Esophagus squamous epithelium (tissue), 5 donors: Measurements from ENCODE around the gene ADAMTS12. TPM values are rescaled to one million over a fixed set of nuclear protein-coding genes. Genes with fewer than 3 reads are reported as not detected.

Experiments used
- DNase-seq: peaks from one replicate; lab custom pipeline; 2025; lab: John Stamatoyannopoulos, UW
- H3K27ac ChIP-seq, 4 donors: fragments of 200-600 bp; sonication (generic); one replicate each; pipeline ENCODE4 v1.5.1; 2016 to 2019; ENCODE audit warnings: mild to moderate bottlenecking in 1 of 4
- H3K27me3 ChIP-seq, 4 donors: fragments of 200-600 bp; sonication (generic); 1 replicate in 3 of 4; 2 replicates in 1 of 4; pipeline versions ENCODE4 v1.5.1 to v1.6.0; 2017 to 2021; ENCODE audit warnings: antibody characterized with exemption in 1 of 4
- H3K36me3 ChIP-seq, 3 donors: fragments of 200-600 bp; sonication (generic); one replicate each; pipeline ENCODE4 v1.5.1; 2016 to 2019
- H3K4me1 ChIP-seq, 3 donors: fragments of 200-600 bp; sonication (generic); one replicate each; pipeline ENCODE4 v1.5.1; 2017 to 2019
- H3K4me3 ChIP-seq, 4 donors: fragments of 200-600 bp; sonication (generic); 1 replicate in 3 of 4; 2 replicates in 1 of 4; pipeline ENCODE4 v1.5.1; 2016 to 2019; ENCODE audit warnings: mild to moderate bottlenecking in 2 of 4, moderate library complexity in 1 of 4
- H3K9me3 ChIP-seq, 3 donors: fragments of 200-600 bp; sonication (generic); one replicate each; pipeline ENCODE4 v1.5.1; 2016 to 2019
- POLR2A ChIP-seq, 4 donors: fragments of 450-650 bp; IDR thresholded peaks; one replicate each; pipeline ENCODE4 v1.6.1; 2017; ENCODE audit warnings: antibody characterized with exemption in 4 of 4, mild to moderate bottlenecking in 4 of 4, moderate library complexity in 3 of 4
- WGBS, 2 donors: methylation state at CpG; one replicate each; pipeline ENCODE4 v1.1.5; 2018; 5-methylcytosine and 5-hydroxymethylcytosine counted together
- intact Hi-C: fragments of 100-400 bp; cut with DNase I; formaldehyde crosslinking; loops from one replicate; pipeline ENCODE4 v1.15.0; 2022
- total RNA-seq, 4 donors: library from RNA; depleted of rRNA; stranded (reverse); fragments of >200 nt; gene quantifications; one replicate each; pipeline ENCODE4 v1.1.0, GENCODE V29; 2016
- TF ChIP-seq, protein P1 (sequence below), 6 experiments: fragments of 450-650 bp in 4 of 6; fragments of 200-600 bp in 2 of 6; sonication (generic) in 2 of 6; IDR thresholded peaks; one replicate each; pipeline ENCODE4 v1.5.1; 2016 to 2019; ENCODE audit warnings: antibody characterized with exemption in 6 of 6, mild to moderate bottlenecking in 4 of 6, moderate library complexity in 4 of 6
- donor health status: DM: yes; HTN: yes; CAD: no.

ADAMTS12 gene
- total RNA-seq, 4 donors from 2014 or later: 0.73 to 1.3 (median 0.76) TPM; not detected in 1

DNA sequence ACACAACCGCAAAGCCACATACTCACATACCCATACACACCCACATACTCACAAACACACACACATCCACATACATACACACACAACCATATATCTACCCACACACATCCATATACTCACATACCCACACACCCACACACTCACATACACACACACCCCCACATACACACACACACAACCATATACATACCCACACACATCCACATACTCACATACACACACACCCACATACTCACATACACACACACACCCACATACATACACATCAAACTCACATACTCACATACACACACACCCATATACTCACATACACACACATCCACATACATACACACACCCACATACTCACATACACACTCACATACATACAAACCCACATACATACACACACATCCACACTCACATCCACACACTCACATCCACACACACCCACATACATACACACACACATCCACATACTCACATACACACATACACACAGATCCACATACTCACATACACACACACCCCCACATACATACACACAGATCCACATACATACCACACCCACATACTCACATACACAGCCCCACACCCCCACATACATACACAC lies 220.0 kb downstream of the ADAMTS12 start:
- no peak overlapping the region for H3K4me3 ChIP-seq
- no peaks in the 10 kb centered on the region for H3K27me3 ChIP-seq
- no peaks in the 10 kb centered on the region for H3K9me3 ChIP-seq
- H3K27ac ChIP-seq: no peak overlapping the region
- no peak for DNase-seq
- intact Hi-C loops: no loop called here
- H3K36me3 ChIP-seq: no peaks in the 10 kb centered on the region
- TF ChIP-seq, protein P1, sequence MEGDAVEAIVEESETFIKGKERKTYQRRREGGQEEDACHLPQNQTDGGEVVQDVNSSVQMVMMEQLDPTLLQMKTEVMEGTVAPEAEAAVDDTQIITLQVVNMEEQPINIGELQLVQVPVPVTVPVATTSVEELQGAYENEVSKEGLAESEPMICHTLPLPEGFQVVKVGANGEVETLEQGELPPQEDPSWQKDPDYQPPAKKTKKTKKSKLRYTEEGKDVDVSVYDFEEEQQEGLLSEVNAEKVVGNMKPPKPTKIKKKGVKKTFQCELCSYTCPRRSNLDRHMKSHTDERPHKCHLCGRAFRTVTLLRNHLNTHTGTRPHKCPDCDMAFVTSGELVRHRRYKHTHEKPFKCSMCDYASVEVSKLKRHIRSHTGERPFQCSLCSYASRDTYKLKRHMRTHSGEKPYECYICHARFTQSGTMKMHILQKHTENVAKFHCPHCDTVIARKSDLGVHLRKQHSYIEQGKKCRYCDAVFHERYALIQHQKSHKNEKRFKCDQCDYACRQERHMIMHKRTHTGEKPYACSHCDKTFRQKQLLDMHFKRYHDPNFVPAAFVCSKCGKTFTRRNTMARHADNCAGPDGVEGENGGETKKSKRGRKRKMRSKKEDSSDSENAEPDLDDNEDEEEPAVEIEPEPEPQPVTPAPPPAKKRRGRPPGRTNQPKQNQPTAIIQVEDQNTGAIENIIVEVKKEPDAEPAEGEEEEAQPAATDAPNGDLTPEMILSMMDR (IDR thresholded peaks at IDR 0.05): no peak
- no peak for TF ChIP-seq POLR2A (IDR thresholded peaks at IDR 0.05)
- 90 to 100% methylated on average over 1 of the region's 1 CpG for WGBS, 2 donors
- H3K4me1 ChIP-seq: no peaks in the 10 kb centered on the region

DNA sequence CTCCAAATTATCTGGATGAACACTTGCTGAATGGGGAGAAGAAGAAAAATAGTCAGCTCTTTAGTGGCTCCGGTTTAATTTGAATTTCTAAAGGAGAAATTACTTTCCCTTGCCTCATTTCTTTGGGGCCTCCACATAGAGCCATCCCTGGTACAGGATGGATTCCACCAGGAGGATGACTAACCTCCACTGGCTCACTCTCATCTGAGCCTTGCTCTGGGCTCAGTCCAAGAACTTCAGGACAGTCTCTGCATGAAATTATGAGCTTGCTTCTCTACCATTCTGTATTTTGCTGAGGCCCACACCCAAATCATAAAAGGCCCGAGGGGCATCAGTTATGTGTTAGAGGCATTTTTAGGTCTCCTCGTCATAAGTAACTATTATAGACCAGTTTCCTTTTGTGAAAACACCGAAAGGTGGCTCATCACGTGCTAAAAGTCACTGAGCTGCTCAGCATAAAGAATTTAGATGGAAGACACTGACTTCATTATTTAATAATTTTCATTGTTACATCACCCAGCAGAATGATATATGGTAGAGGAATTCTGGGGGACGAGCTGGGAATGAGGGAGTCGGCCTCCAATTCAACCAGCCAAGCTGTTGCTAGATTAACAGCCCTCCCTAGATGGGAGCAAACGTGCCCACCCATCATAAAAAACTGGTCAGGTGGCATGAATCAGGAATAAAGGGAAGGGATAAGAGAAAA lies 228.9 kb downstream of the ADAMTS12 start:
- H3K27me3 ChIP-seq: no peaks in the 10 kb centered on the region
- WGBS, 2 donors: 75% methylated on average over 8 of the region's 8 CpGs
- H3K4me1 ChIP-seq: no peaks in the 10 kb centered on the region
- no peaks in the 10 kb centered on the region for H3K36me3 ChIP-seq
- no peak overlapping the region for H3K4me3 ChIP-seq
- no peak for DNase-seq
- intact Hi-C loops: no loop called here
- no peaks in the 10 kb centered on the region for H3K9me3 ChIP-seq
- no peak overlapping the region for H3K27ac ChIP-seq
- TF ChIP-seq POLR2A (IDR thresholded peaks at IDR 0.05): no peak

DNA sequence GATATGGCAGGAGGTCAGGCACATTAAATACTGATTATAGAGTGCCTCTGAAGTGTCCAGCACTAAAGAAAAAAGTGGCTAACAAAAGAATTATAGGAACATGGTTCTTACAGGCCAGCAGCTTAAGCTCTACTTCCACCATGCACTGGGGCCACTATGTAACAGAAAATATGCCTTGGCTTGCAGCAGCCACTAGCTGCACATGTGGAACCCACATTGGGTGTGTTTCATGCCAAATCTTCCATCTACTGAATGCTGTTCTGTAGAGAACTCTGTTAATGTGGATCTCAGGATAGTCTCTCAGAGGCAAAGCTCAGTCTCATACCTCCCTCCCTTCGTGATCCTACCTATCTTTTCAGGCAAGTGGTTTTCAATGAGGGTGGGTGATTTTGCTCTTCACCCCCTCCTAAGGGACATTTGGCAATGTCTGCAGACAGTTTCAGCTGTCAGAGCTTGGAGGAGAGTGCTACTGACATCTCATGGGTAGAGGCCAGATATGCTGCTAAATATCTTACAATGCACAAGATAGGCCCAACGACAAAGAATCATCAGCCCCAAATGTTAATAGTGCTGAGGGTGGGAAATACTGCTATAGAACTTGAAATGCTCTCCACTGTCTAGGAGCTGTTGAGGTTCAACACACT lies 232.1 kb downstream of the ADAMTS12 start:
- DNase-seq: no peak
- 79 to 89% methylated on average over 2 of the region's 2 CpGs for WGBS, 2 donors
- H3K27me3 ChIP-seq: no peaks in the 10 kb centered on the region
- no peaks in the 10 kb centered on the region for H3K36me3 ChIP-seq
- H3K27ac ChIP-seq: no peak overlapping the region
- no peaks in the 10 kb centered on the region for H3K9me3 ChIP-seq
- TF ChIP-seq, protein P1 (IDR thresholded peaks at IDR 0.05): no peak
- no peak for TF ChIP-seq POLR2A (IDR thresholded peaks at IDR 0.05)
- intact Hi-C loops: no loop called here
- H3K4me3 ChIP-seq: no peak overlapping the region
- no peaks in the 10 kb centered on the region for H3K4me1 ChIP-seq

DNA sequence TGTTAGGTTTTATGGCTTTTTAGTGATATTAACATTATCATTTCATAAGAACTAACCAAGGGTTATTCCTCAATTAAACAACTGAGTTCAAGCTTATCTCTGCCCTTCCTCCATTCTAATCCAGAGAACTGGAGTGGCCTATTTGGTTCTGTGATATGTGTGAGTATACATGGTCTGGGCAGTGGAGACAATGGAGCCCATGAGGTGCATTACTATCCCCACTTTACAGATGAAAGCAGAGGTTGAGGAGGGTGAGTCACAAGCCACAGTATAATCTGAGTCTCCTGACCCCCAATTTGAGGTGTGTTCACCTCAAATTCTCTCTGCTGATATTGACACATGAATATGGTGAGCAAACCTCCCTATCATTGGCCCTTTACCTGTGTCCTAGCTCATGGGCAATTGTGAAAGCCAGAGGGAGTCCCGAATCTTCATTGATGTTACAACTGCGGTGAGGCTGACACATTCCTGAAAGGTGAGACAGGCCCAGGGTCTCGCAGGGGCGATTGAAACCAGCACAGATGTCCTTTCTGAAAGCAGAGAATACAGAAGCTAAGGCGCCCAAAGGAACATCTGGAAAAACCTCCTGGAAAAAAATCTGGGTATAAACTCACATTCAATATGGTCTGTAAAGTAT lies 233.9 kb downstream of the ADAMTS12 start:
- Histone ChIP-seq H3K36me3 (no peaks in the 10 kb centered on the region), H3K4me1 (no peaks in the 10 kb centered on the region), H3K9me3 (no peaks in the 10 kb centered on the region), H3K4me3 (no peak overlapping the region), H3K27ac (no peak overlapping the region), H3K27me3 (no peaks in the 10 kb centered on the region)
- 83 to 88% methylated on average over 5 of the region's 5 CpGs for WGBS, 2 donors
- no peak for TF ChIP-seq POLR2A (IDR thresholded peaks at IDR 0.05)
- TF ChIP-seq, protein P1 (IDR thresholded peaks at IDR 0.05): no peak
- intact Hi-C loops: no loop called here
- no peak for DNase-seq

DNA sequence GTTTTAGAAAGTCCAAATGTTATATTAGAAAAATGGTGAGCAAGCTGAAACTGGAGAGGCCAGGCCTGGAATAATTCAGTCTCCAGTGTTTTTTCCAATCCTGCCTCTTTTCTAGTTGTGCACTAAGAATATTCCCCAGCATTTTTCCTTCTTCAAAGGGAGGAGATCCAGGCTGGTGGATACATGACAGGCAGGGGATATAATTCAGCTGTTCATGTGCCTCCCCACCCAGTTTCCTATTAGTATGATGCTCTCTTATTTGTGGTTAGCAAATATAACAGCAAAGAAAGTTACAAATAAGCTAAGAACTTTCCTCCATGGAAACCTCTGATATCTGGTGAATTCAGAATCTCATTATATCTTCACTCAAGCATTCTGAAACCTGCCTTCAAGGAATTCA lies 234.6 kb downstream of the ADAMTS12 start:
- no peaks in the 10 kb centered on the region for H3K4me1 ChIP-seq
- no peak for TF ChIP-seq POLR2A (IDR thresholded peaks at IDR 0.05)
- TF ChIP-seq, protein P1 (IDR thresholded peaks at IDR 0.05): no peak
- no peak overlapping the region for H3K27ac ChIP-seq
- H3K9me3 ChIP-seq: no peaks in the 10 kb centered on the region
- H3K27me3 ChIP-seq: no peaks in the 10 kb centered on the region
- intact Hi-C loops: no loop called here
- no peak overlapping the region for H3K4me3 ChIP-seq
- no peak for DNase-seq
- H3K36me3 ChIP-seq: no peaks in the 10 kb centered on the region
